ENCODE measurements around the gene RAD51B.

GRCh38 chr14:67852926-67853604, 33.5 kb downstream of the RAD51B start:
- no peak for TF ChIP-seq CTCF (IDR thresholded peaks at IDR 0.05)
- no peak for TF ChIP-seq POLR2A (IDR thresholded peaks at IDR 0.05)
- TF ChIP-seq EP300 (IDR thresholded peaks at IDR 0.05): no peak

Measured in tibial nerve (tissue), 4 donors.